GM10248 (cell line): ENCODE measurements around the gene TMEM270.
"Not testable (repeated sequence)": the region's sequence is repeated elsewhere in the genome, so short reads cannot be mapped to it uniquely, and the experiment has no call there.

Experiments
- CTCF ChIA-PET: fragments of 300-600 bp; sonication (Branson Sonifier 250); formaldehyde crosslinking; extraction: SDS; loops from one replicate; lab custom pipeline; 2021; ENCODE audit warnings: antibody characterized with exemption; lab: Yijun Ruan, JAX
- POLR2A ChIA-PET: fragments of 350-650 bp; sonication (Branson Sonifier 250); formaldehyde crosslinking; extraction: SDS; loops from one replicate; lab custom pipeline; 2020; ENCODE audit warnings: antibody characterized with exemption; lab: Yijun Ruan, JAX
- DNase-seq: peaks from one replicate; pipeline ENCODE4 v3.0.0; 2012; ENCODE audit errors: extremely low spot score
- CTCF ChIP-seq: IDR thresholded peaks from 2 replicates; pipeline ENCODE4 v1.5.1; 2012; ENCODE audit warnings: mild to moderate bottlenecking, low read depth; ENCODE audit errors: extremely low read depth, missing control alignments, control extremely low read depth

Gene TMEM270

GRCh38 chr7:73844848-73845460 lies 16.0 kb upstream of the TMEM270 start:
- POLR2A ChIA-PET = no interaction called here
- no peak for TF ChIP-seq CTCF
- DNase-seq = no peak
- CTCF ChIA-PET = interaction anchor here (1.7 kb wide), 1 partner anchor 10 kb away, joined by 4 read pairs; no protein-coding TSS in a partner anchor

- POLR2A ChIA-PET, CTCF ChIA-PET, DNase-seq: not testable (repeated sequence)
These were observed 15.2 kb upstream of the TMEM270 start for GRCh38 chr7:73845701-73846195.

GRCh38 chr7:73847941-73848723 lies 12.8 kb upstream of the TMEM270 start:
- DNase-seq = no peak
- ChIA-PET POLR2A (no interaction called here), CTCF (interaction anchor here (0.6 to 1.8 kb wide), 4 partner anchors 8 to 517 kb away, joined by 3 to 7 read pairs (median 3); no protein-coding TSS in a partner anchor)
- no peak for TF ChIP-seq CTCF

GRCh38 chr7:73850781-73851207 lies 10.2 kb upstream of the TMEM270 start:
- no peak for TF ChIP-seq CTCF
- DNase-seq = no peak
- ChIA-PET POLR2A (interaction anchor here (0.7 kb wide), 1 partner anchor 357 kb away, joined by 3 read pairs; no protein-coding TSS in a partner anchor), CTCF (interaction anchor here (0.6 to 1.4 kb wide), 8 partner anchors 10 to 244 kb away, joined by 3 to 6 read pairs (median 3); partner anchors contain the start of gene ABHD11)

- CTCF ChIA-PET = interaction anchor here (0.6 to 1.4 kb wide), 5 partner anchors 11 to 245 kb away, joined by 3 to 6 read pairs (median 3); no protein-coding TSS in a partner anchor
- no peak for TF ChIP-seq CTCF
- POLR2A ChIA-PET = no interaction called here
- DNase-seq = peak; percentile 67
These were observed 9.3 kb upstream of the TMEM270 start for GRCh38 chr7:73851410-73852338.

GRCh38 chr7:73852500-73852899 lies 8.5 kb upstream of the TMEM270 start:
- no peak for TF ChIP-seq CTCF
- CTCF ChIA-PET = no interaction called here
- POLR2A ChIA-PET = no interaction called here
- no peak for DNase-seq
